H9 (cell line): ENCODE measurements around the gene SCGB2A2. TPM values are rescaled to one million over a fixed set of nuclear protein-coding genes. Genes with fewer than 3 reads are reported as not detected.

Experiments
- DNase-seq: peaks from one replicate; pipeline ENCODE4 v3.0.0-alpha.2; 2017
- H2AFZ ChIP-seq: one replicate; pipeline ENCODE4 v1.6.1; 2013; ENCODE audit warnings: mild to moderate bottlenecking, low read length, control low read depth, moderate library complexity
- H2AK5ac ChIP-seq: 2 replicates; pipeline ENCODE4 v1.6.1; 2013; ENCODE audit warnings: low read length, control low read depth, mixed read lengths; ENCODE audit not compliant: insufficient read length
- H2BK120ac ChIP-seq: one replicate; pipeline ENCODE4 v1.6.1; 2013; ENCODE audit warnings: low read depth, mild to moderate bottlenecking, low read length, control low read depth, inconsistent platforms; ENCODE audit not compliant: poor library complexity, severe bottlenecking
- H2BK12ac ChIP-seq: 2 replicates; pipeline ENCODE4 v1.6.1; 2013; ENCODE audit warnings: low read length, control low read depth, mixed read lengths, low read depth; ENCODE audit not compliant: insufficient read length
- H2BK15ac ChIP-seq: 2 replicates; pipeline ENCODE4 v1.6.1; 2013; ENCODE audit warnings: low read depth, low read length, control low read depth
- H2BK20ac ChIP-seq: one replicate; pipeline ENCODE4 v1.6.1; 2013; ENCODE audit warnings: low read depth, mild to moderate bottlenecking, low read length, control low read depth, inconsistent platforms; ENCODE audit not compliant: poor library complexity, severe bottlenecking
- H2BK5ac ChIP-seq: 2 replicates; pipeline ENCODE4 v1.6.1; 2013; ENCODE audit warnings: low read length, control low read depth, mixed read lengths; ENCODE audit not compliant: insufficient read length
- H3K14ac ChIP-seq: 2 replicates; pipeline ENCODE4 v1.6.1; 2013; ENCODE audit warnings: low read length, control low read depth; ENCODE audit not compliant: insufficient read depth
- H3K18ac ChIP-seq: 2 replicates; pipeline ENCODE4 v1.6.1; 2013; ENCODE audit warnings: low read depth, mild to moderate bottlenecking, mixed read lengths, low read length, control low read depth; ENCODE audit not compliant: insufficient read length
- H3K23ac ChIP-seq: 2 replicates; pipeline ENCODE4 v1.6.1; 2013; ENCODE audit warnings: low read length, control low read depth, mixed read lengths, low read depth; ENCODE audit not compliant: insufficient read length
- H3K23me2 ChIP-seq: 2 replicates; pipeline ENCODE4 v1.6.1; 2013; ENCODE audit warnings: low read depth, mild to moderate bottlenecking, mixed read lengths, low read length, control low read depth; ENCODE audit not compliant: insufficient read length, poor library complexity, severe bottlenecking
- H3K27ac ChIP-seq: 2 replicates; pipeline ENCODE4 v1.5.1; 2013; ENCODE audit warnings: low read length, control low read depth, mixed read lengths, low read depth; ENCODE audit not compliant: insufficient read length
- H3K27me3 ChIP-seq: 2 replicates; pipeline ENCODE4 v1.6.1; 2013; ENCODE audit warnings: low read length, control low read depth, inconsistent platforms; ENCODE audit not compliant: insufficient read depth
- H3K4ac ChIP-seq: 2 replicates; pipeline ENCODE4 v1.6.1; 2013; ENCODE audit warnings: low read depth, mild to moderate bottlenecking, control low read depth, inconsistent platforms, low read length, moderate library complexity
- H3K4me1 ChIP-seq: 2 replicates; pipeline ENCODE4 v1.6.1; 2013; ENCODE audit warnings: low read length, control low read depth, inconsistent platforms; ENCODE audit not compliant: insufficient read depth
- H3K4me2 ChIP-seq: 2 replicates; pipeline ENCODE4 v1.6.1; 2013; ENCODE audit warnings: low read length, control low read depth, mixed read lengths; ENCODE audit not compliant: insufficient read length, insufficient read depth
- H3K56ac ChIP-seq: 2 replicates; pipeline ENCODE4 v1.6.1; 2013; ENCODE audit warnings: low read depth, mild to moderate bottlenecking, mixed read lengths, low read length, control low read depth; ENCODE audit not compliant: insufficient read length
- H3K79me1 ChIP-seq: 2 replicates; pipeline ENCODE4 v1.6.1; 2013; ENCODE audit warnings: low read depth, mild to moderate bottlenecking, moderate library complexity, low read length, control low read depth, inconsistent platforms; ENCODE audit not compliant: insufficient read depth, poor library complexity, severe bottlenecking
- H3K79me2 ChIP-seq: 2 replicates; pipeline ENCODE4 v1.6.1; 2013; ENCODE audit warnings: low read length, control low read depth, inconsistent platforms; ENCODE audit not compliant: insufficient read depth
- H3K9ac ChIP-seq: 2 replicates; pipeline ENCODE4 v1.6.1; 2013; ENCODE audit warnings: low read length, control low read depth, mixed read lengths; ENCODE audit not compliant: insufficient read length; ENCODE audit errors: extremely low read depth
- H3K9me3 ChIP-seq: one replicate; pipeline ENCODE4 v1.6.1; 2013; ENCODE audit warnings: low read depth, low read length, inconsistent platforms; ENCODE audit not compliant: control insufficient read depth
- H3T11ph ChIP-seq: one replicate; pipeline ENCODE4 v1.6.1; 2013; ENCODE audit warnings: mild to moderate bottlenecking, low read length, control low read depth, inconsistent platforms
- H4K20me1 ChIP-seq: one replicate; pipeline ENCODE4 v1.6.1; 2013; ENCODE audit not compliant: control insufficient read depth, insufficient read length, insufficient read depth
- H4K5ac ChIP-seq: 2 replicates; pipeline ENCODE4 v1.6.1; 2013; ENCODE audit warnings: low read depth, mild to moderate bottlenecking, mixed read lengths, low read length, control low read depth; ENCODE audit not compliant: insufficient read length
- H4K8ac ChIP-seq: replicated peaks from 2 replicates; pipeline ENCODE4 v1.6.1; 2013; ENCODE audit warnings: low read length, control low read depth, mixed read lengths, low read depth; ENCODE audit not compliant: insufficient read length
- H4K91ac ChIP-seq: 2 replicates; pipeline ENCODE4 v1.6.1; 2013; ENCODE audit warnings: low read depth, mild to moderate bottlenecking, moderate library complexity, mixed read lengths, low read length, control low read depth; ENCODE audit not compliant: insufficient read length
- H3K27ac Mint-ChIP-seq, 3 experiments: 2 replicates in 2 of 3; 3 replicates in 1 of 3; pipeline ENCODE4 v1.8.0; 2020 to 2021; ENCODE audit warnings: mixed read lengths in 3 of 3, mild to moderate bottlenecking in 1 of 3, moderate library complexity in 1 of 3
- H3K27me3 Mint-ChIP-seq: 2 replicates; pipeline ENCODE4 v1.8.0; 2021; ENCODE audit warnings: low read depth, mild to moderate bottlenecking, moderate library complexity, mixed read lengths
- H3K36me3 Mint-ChIP-seq, 3 experiments: 2 replicates in 2 of 3; 3 replicates in 1 of 3; pipeline ENCODE4 v1.8.0; 2020 to 2021; ENCODE audit warnings: low read depth in 3 of 3, mixed read lengths in 3 of 3; ENCODE audit not compliant: insufficient read depth in 1 of 3
- H3K4me1 Mint-ChIP-seq, 2 experiments: 2 replicates each; pipeline ENCODE4 v1.8.0; 2020; ENCODE audit warnings: mixed read lengths in 2 of 2
- H3K4me3 Mint-ChIP-seq, 2 experiments: 2 replicates in 1 of 2; 3 replicates in 1 of 2; pipeline ENCODE4 v1.8.0; 2020 to 2021; ENCODE audit warnings: mild to moderate bottlenecking in 2 of 2, mixed read lengths in 2 of 2, moderate library complexity in 1 of 2
- H3K9me3 Mint-ChIP-seq, 2 experiments: 2 replicates in 1 of 2; 3 replicates in 1 of 2; pipeline ENCODE4 v1.8.0; 2020; ENCODE audit warnings: mild to moderate bottlenecking in 2 of 2, mixed read lengths in 2 of 2, moderate library complexity in 1 of 2
- CTCF ChIP-seq: fragments of 200-600 bp; sonication (generic); conservative IDR thresholded peaks from 3 replicates; pipeline ENCODE4 v1.8.0; 2021; ENCODE audit warnings: antibody characterized with exemption, mild to moderate bottlenecking
- WGBS: extraction: QIAGEN DNeasy Blood & Tissue Kit; methylation state at CpG from one replicate; pipeline ENCODE4 v1.1.7; 2013; ENCODE audit warnings: missing lambda C conversion rate, low lambda C conversion rate, mixed read lengths; ENCODE audit not compliant: insufficient read length; ENCODE audit errors: extremely low coverage; 5-methylcytosine and 5-hydroxymethylcytosine counted together
- total RNA-seq: library from RNA; stranded (reverse); gene quantifications from 2 replicates; pipeline ENCODE4 v1.2.1, GENCODE V29; 2021

The SCGB2A2 gene
- total RNA-seq, 1 experiment from 2014 or later = not detected

- Histone ChIP-seq H3K9me3 (no peaks in the 10 kb centered on the region), H3K27me3 (no peaks in the 10 kb centered on the region), H4K20me1 (no peaks in the 10 kb centered on the region), H4K5ac (no peak overlapping the region), H3K23me2 (no peaks in the 10 kb centered on the region), H4K91ac (no peak overlapping the region), H3K14ac (no peak overlapping the region), H2BK5ac (no peak overlapping the region), H3K23ac (no peak overlapping the region), H4K8ac (no peak overlapping the region), H3K79me2 (no peaks in the 10 kb centered on the region), H3K4me2 (no peak overlapping the region), H2AK5ac (no peak overlapping the region), H2BK20ac (no peak overlapping the region), H3K56ac (no peak overlapping the region), H3T11ph (no peak overlapping the region), H2AFZ (no peak overlapping the region), H2BK120ac (no peak overlapping the region), H3K4me1 (peaks cover 3% of the 10 kb centered on the region; the same call in 1 of the 2 replicates), H3K27ac (no peak overlapping the region), H3K9ac (no peak overlapping the region), H2BK12ac (no peak overlapping the region), H2BK15ac (no peak overlapping the region), H3K79me1 (no peaks in the 10 kb centered on the region), H3K18ac (no peak overlapping the region), H3K4ac (no peak overlapping the region)
- Mint-ChIP-seq H3K4me3 (no peak overlapping the region), H3K27me3 (peaks cover 3% of the 10 kb centered on the region; the same call in 1 of the 2 replicates), H3K27ac (no peak overlapping the region), H3K36me3 (no peaks in the 10 kb centered on the region), H3K4me1 (peaks cover 3 to 12% of the 10 kb centered on the region in 2 experiments; a peak in 2 of 4 replicates), H3K9me3 (peaks cover 7% of the 10 kb centered on the region in 2 experiments)
- DNase-seq = no peak
- TF ChIP-seq CTCF = no peak
- no CpG with 5 or more reads among the region's 6 CpGs for WGBS
These were observed 9.6 kb upstream of the SCGB2A2 start for GRCh38 chr11:62260261-62260953.
